HG02623 (cell line): ENCODE measurements around the gene DPY19L2.
"Not testable (repeated sequence)": the region's sequence is repeated elsewhere in the genome, so short reads cannot be mapped to it uniquely, and the experiment has no call there.

Experiments used
- ATAC-seq: cut with Tn5 transposase; IDR thresholded peaks from one replicate; pipeline ENCODE4 v1.9.1; 2021; ENCODE audit warnings: moderate library complexity; ENCODE audit not compliant: unreplicated experiment

Gene DPY19L2

GRCh38 chr12:63668800-63669365 lies 590 bp upstream of the DPY19L2 start:
- ATAC-seq = peak; percentile 38

- not testable (repeated sequence) for ATAC-seq
Measured at GRCh38 chr12:63663005-63663404, 5.3 kb downstream of the DPY19L2 start.

DNA sequence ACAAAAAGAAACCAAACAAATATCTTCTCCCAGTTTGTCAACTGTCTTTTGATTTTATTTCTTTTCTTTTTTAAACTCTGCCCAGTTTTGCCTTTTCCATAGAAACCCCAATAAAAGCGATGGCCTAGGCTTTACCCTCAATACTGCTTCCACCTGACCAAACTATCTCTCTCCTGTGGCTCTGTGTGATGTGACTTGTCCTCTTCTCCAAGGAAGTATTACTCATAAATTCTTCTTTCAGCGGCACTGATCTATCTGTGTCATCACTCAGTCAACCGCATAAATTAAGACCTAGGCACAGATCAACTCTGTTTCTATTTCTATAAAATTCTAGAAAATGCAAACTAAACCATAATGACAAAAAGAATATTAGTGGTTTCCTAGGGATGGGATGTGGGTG lies 9.8 kb downstream of the DPY19L2 start:
- not testable (repeated sequence) for ATAC-seq

DNA sequence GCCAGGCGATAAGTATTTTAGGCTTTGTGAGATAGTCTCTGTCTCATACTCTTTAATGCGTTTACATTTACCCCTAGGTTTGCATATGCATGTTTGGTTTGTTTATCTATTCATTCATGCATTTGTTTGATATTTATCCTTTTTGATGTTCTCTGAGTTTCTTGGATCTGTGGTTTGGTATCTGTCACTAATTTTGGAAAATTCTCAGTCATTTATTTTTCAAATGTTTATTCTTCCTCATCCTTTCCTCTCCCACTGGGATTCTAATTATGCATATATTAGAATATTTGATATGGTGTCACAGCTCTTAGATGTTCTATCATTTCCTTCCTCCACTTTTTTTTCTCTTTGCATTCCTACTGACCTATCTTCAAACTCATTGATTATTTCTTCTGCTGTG lies 11.9 kb downstream of the DPY19L2 start:
- ATAC-seq = not testable (repeated sequence)

DNA sequence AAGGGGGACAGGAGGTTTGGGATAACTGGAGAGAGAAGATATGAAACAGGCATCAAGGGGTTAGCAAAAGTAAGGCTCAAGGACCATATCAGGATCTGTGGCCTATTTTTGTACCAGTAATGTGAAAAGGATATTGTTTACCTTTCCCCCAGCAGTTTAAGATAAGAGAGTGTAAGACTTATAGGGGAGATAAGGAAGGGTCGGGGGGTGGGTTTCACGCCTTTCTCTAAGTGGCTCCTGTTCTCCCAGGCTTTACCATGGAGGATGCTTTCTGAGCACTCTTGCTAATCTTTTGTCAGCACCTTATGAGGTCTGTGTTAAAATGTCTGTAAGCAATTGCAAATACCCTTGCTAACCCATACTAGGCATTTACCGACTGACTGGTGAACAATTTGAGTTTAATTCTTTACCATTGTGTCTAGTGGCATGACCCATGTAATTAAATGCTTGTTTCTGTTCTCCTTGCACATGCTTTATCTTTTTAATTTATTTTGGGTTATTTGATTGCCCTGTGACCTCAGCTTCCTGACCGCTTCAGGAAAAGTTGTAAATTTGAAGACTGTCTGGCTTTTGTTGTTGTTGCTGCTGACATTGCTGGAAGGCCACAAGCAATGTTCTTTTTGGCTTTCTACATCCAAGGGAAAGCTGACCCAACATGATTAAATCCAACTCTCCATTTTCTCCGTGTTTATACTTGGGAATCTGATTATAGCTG lies 12.6 kb downstream of the DPY19L2 start:
- not testable (repeated sequence) for ATAC-seq

DNA sequence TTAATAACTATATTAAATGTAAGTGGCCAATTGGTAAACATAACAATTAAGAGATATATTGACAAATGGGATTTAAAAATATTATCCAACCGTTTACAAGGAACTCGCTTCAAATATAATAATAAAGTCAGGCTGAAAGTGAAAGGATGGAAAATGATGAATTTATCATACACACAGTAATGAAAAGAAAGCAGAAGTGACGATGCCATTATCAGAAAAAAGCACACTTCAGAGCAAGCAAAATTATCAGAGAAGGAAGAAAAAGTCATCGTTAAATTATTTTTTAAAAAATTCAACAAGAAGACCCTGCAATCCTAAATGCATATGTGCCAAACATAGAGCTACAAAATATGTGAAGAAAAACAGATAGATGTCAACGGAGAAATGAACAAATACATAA lies 13.8 kb downstream of the DPY19L2 start:
- not testable (repeated sequence) for ATAC-seq

DNA sequence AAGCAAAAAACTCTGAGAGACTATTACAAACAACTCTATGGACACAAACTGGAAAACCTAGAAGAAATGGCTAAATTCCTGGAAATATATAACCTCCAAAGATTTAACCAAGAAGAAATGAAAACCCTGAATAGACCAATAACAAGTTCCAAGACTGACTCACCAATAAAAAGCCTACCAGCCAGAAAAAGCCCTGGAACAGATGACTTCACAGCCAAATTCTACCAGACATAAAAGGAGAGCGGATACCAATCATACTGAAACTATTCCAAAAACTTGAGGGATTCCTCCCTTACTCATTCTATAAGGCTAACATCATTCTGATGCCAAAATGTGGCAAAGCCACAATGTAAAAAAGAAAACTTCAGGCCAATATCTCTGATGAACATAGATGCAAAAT lies 18.8 kb downstream of the DPY19L2 start:
- ATAC-seq = not testable (repeated sequence)

DNA sequence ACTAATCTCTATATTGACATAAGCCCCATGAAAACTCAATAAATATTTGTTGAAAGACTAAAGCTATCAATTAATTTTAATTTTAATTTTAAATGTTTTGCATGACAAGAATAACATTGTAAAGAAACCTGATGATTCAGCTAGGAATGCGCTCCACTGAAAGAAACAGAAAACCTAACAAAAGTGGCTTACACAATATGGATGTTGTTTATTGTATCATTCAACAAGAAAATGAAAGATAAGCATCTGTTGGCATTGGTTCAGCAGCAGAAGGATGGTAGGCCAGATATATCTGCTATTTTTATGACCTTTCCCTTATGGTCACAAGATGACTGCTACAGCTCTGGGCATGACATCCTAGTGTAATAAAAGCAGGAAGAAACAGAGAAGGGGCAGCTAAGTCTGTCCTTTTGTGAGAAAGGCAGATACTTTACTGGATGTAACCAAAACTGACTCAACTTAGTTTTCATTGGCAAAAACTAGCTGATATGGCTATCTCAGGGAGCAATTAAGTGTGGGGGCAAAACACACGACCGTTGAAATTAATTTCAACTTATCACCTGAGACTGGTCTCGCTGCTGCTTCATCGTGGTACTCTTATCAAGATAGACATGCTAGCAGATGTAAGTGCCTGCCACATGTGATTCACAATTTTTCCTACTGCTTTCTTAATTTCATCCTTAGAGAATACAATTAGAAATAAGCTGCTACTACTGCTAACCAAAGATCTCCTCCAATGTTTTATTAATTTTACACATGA lies 24.7 kb downstream of the DPY19L2 start:
- ATAC-seq = not testable (repeated sequence)

- not testable (repeated sequence) for ATAC-seq
Measured at GRCh38 chr12:63624258-63624657, 44.0 kb downstream of the DPY19L2 start.

DNA sequence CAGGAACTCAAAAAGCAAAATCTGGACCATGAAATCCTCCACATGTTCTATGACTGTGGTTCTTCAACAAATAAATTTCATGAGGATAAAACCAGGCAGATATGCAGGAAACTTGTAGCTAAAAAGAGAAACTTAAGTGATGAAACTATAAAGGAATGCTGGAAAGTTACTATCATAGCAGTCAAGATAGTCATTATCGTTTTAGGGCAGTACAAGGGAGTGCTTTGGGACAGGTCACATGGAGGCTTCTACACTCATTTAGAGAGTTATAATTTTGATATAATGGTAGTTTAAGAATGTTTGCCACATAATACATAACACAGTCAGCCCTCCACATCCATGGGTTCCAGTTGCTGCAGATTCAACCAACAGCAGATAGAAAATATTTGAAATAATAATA lies 52.7 kb downstream of the DPY19L2 start:
- not testable (repeated sequence) for ATAC-seq

DNA sequence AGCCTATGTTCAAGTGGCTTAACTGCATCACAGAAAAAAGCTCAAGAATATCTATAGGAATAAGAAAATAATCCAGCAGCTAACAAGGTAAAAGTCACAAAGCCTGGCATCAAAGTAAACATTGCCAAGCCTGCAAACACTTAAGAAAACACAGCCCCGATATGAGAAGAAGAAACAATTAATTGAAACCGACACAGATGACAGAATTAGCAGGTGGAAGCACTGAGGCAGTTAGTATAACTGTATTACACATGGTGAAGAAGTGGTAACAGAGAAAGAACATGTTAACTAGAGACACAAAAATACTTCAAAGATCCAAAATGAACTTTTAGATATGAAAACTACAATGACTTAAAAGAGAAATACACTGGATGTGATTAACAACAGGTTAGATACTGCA lies 57.0 kb downstream of the DPY19L2 start:
- not testable (repeated sequence) for ATAC-seq

DNA sequence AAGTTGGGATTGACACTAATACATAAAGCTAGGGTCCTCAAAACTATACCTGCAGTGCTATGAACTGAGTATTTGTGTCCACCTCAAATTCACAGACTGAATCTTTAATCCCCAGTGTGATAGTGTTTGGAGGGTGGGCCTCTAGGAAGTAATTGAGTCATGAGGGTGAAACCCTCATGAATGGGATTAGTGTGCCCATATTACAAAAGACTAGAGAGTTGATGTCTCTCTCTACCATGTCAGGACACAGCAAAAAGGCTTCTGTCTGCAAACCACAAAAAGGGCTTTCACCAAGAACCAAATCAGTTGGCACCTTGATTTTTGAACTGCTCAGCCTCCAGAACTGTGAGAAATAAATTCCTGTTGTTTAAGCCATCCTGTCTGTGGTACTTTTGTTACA lies 59.0 kb downstream of the DPY19L2 start:
- ATAC-seq = not testable (repeated sequence)

DNA sequence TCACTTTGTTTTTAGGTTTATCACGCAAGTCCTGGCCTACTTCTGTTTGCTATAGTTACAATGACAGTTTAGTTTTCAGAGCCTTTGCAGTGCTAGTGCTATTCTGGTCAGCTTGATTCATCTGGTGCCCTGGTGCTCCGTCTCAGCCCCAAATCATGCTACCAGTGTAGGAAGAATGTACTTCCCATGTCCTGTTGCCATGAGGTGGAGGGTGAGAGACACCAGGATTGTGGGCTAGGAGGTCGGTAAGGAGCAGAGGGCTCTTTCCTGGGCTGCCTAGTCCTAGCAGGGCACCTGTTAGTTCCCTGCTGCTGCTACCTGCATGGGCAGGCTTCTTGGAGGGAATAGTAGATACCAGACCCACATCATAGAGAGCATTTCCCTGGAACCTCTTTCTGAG lies 63.3 kb downstream of the DPY19L2 start:
- not testable (repeated sequence) for ATAC-seq

- not testable (repeated sequence) for ATAC-seq
Measured at GRCh38 chr12:63594828-63595227, 73.5 kb downstream of the DPY19L2 start.

GRCh38 chr12:63584426-63584825 lies 83.9 kb downstream of the DPY19L2 start:
- ATAC-seq = not testable (repeated sequence)

GRCh38 chr12:63583289-63583688 lies 85.0 kb downstream of the DPY19L2 start:
- not testable (repeated sequence) for ATAC-seq

- ATAC-seq = not testable (repeated sequence)
Measured at GRCh38 chr12:63577631-63578030, 90.7 kb downstream of the DPY19L2 start.

DNA sequence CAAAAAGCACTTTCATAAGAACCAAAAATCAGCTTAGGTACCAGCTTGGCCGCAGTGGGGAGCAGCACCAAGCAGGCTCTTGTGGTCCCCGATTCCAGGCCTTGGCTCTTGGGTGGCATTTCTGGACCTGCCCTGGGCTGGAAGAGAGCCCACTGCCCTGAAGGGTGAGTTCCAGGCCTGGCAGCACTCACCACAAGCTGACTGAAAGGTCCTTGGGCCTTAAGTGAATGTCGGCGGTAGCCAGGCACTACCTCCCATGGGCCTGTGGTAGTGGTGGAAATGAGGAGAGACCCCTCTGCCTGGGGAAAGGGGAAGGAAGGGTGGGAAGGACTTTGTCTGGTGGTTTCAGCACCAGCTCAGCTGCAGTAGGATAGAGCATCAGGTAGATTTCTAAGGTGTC lies 96.3 kb downstream of the DPY19L2 start:
- not testable (repeated sequence) for ATAC-seq

GRCh38 chr12:63558445-63558844 lies 109.8 kb downstream of the DPY19L2 start:
- not testable (repeated sequence) for ATAC-seq

GRCh38 chr12:63551397-63551796 lies 116.9 kb downstream of the DPY19L2 start:
- ATAC-seq = not testable (repeated sequence)

DNA sequence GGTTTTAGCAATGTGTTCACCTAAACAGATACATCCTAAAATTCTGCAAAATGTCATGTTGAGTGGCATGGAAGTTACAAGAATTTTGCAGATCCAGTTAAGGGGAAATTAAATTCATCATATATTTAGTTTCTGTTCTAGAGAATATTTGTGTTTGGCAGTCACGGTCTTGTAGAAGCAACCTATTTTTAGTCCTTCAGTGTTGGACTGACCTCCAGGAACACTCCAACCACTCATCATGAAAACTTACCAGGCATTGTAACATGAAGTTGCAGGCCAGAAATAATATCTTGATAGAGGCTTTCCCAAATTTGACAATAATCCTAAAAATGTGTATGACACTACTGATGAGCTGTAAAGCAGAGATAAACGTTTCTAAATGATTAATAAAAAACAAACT lies 119.3 kb downstream of the DPY19L2 start:
- not testable (repeated sequence) for ATAC-seq
